GM18508 (cell line): Measurements from ENCODE around the gene PRDM16.
"Not testable (repeated sequence)": the region's sequence is repeated elsewhere in the genome, so short reads cannot be mapped to it uniquely, and the experiment has no call there.

Experiments used
- ATAC-seq: cut with Tn5 transposase; IDR thresholded peaks from one replicate; pipeline ENCODE4 v1.9.1; 2021; ENCODE audit warnings: moderate number of reproducible peaks; ENCODE audit not compliant: insufficient read depth, unreplicated experiment

PRDM16 gene

GRCh38 chr1:3078430-3078861 lies 9.4 kb downstream of the PRDM16 start:
- no peak for ATAC-seq

- ATAC-seq: no peak
Observed at GRCh38 chr1:3078871-3079270, 9.9 kb downstream of the PRDM16 start.

- no peak for ATAC-seq
Observed at GRCh38 chr1:3079381-3080052, 10.5 kb downstream of the PRDM16 start.

- no peak for ATAC-seq
Observed at GRCh38 chr1:3080053-3080955, 11.3 kb downstream of the PRDM16 start.

- no peak for ATAC-seq
Observed at GRCh38 chr1:3081171-3081683, 12.2 kb downstream of the PRDM16 start.

GRCh38 chr1:3082051-3082450 lies 13.0 kb downstream of the PRDM16 start:
- ATAC-seq: no peak

- ATAC-seq: no peak
Observed at GRCh38 chr1:3082571-3083516, 13.8 kb downstream of the PRDM16 start.

GRCh38 chr1:3084154-3084553 lies 15.2 kb downstream of the PRDM16 start:
- no peak for ATAC-seq

- no peak for ATAC-seq
Observed at GRCh38 chr1:3084726-3085125, 15.7 kb downstream of the PRDM16 start.

GRCh38 chr1:3085721-3086120 lies 16.7 kb downstream of the PRDM16 start:
- no peak for ATAC-seq

GRCh38 chr1:3086272-3086974 lies 17.4 kb downstream of the PRDM16 start:
- no peak for ATAC-seq

GRCh38 chr1:3087049-3087448 lies 18.0 kb downstream of the PRDM16 start:
- ATAC-seq: no peak

- ATAC-seq: not testable (repeated sequence)
Observed at GRCh38 chr1:3087946-3088668, 19.1 kb downstream of the PRDM16 start.

- ATAC-seq: no peak
Observed at GRCh38 chr1:3089490-3089889, 20.5 kb downstream of the PRDM16 start.

GRCh38 chr1:3091334-3091733 lies 22.3 kb downstream of the PRDM16 start:
- no peak for ATAC-seq

GRCh38 chr1:3092530-3092929 lies 23.5 kb downstream of the PRDM16 start:
- no peak for ATAC-seq

GRCh38 chr1:3093898-3094626 lies 25.1 kb downstream of the PRDM16 start:
- no peak for ATAC-seq
